UCSD-AML1 (cell line): ENCODE data around the gene B3GALT4.

Source experiments
- DNase-seq: peaks from one replicate; lab custom pipeline; 2025; ENCODE audit not compliant: unreplicated experiment; lab: John Stamatoyannopoulos, UW

The B3GALT4 gene

GRCh38 chr6:33313709-33314514, 37.0 kb downstream of the B3GALT4 start, which contains the start of gene TAPBP:
Gene TAPBP, minus strand, starts transcription at chr6:33314078. Its CDS starts 37 bp downstream, at chr6:33314041.
- DNase-seq: peak; percentile 67

GRCh38 chr6:33314515-33314942, 37.6 kb downstream of the B3GALT4 start:
- DNase-seq: peak; percentile 53

GRCh38 chr6:33314943-33315792, 38.2 kb downstream of the B3GALT4 start:
- DNase-seq: no peak

DNA sequence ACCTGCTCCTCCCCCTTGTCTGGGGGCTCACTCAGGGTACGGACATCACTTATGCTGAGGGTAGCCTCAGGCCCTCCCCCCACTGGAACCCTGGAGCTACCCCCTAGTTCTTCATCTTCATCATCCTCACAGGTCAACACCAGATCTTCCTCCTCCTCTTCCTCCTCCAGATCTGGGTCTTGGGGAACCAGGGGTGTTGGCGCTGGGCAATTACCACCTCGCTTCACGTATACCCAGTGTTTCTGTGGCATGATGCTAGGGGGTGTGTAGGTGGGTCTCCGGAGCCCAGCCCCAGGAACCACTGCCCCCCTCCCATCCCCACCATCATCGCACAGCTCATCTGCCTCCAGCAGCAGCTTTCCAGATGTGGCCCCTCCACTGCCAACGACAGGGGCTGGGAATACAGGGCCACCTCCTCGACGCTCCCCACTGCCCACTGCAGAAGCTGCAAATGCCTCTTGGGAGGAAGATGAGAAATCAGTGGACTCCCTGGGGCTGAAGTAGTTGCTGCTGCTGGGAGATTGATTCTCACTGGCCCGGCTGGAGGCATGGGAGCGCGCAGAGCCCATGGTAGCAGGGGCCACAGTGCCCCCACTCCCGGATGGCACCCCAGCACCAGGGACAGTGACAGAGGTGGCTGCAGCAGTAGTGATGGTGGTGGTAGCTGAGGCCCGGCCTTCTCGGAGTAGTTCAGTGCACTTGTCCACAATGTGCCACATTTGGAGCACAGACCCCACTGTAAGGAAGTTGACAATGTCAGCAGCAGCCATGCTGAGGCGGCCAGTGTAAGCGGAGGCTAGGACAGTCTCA, 39.1 kb downstream of the B3GALT4 start:
- DNase-seq: no peak

- DNase-seq: no peak
These were observed 39.9 kb downstream of the B3GALT4 start for GRCh38 chr6:33316603-33317418.

- no peak for DNase-seq
These were observed 40.4 kb downstream of the B3GALT4 start for GRCh38 chr6:33317419-33317668.

- peak; percentile 99 for DNase-seq
These were observed 40.9 kb downstream of the B3GALT4 start, which contains the start of gene ZBTB22 for GRCh38 chr6:33317669-33318425. Gene ZBTB22, minus strand, starts transcription at chr6:33317744. Its CDS starts 828 bp downstream, at chr6:33316916.

DNA sequence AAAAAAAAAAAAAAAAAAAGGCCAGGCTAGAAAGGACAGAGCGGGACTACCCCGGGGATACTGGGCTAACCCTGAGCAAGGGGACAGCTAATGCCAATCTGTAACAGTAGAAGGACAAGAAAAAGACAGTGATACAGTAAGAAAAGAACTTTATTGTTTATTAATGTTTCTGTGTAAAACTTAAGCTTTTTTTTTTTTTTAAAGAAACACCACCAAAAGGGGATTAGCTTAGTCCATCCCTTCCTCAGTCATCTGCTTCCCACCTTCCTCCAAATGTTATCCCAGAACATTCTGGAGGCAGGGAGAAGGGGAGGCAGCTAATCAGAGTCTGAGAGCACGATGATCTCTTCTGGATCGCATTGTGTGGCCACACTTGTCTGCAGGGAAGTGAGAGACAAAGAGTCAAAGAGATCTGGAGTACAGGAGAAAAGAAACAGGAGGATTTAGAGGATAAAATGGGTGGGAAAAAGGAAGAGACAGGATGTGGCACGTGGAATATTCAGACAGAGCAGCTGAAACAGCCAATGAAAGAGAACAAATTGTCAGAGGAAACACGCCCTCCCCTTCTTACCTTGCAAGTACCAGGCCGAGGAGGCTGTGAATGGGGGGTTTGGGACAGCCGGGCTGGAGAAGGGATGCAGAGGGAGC, 41.6 kb downstream of the B3GALT4 start:
- no peak for DNase-seq

GRCh38 chr6:33319939-33320314, 43.0 kb downstream of the B3GALT4 start:
- DNase-seq: no peak

GRCh38 chr6:33320315-33321181, 43.6 kb downstream of the B3GALT4 start:
- DNase-seq: no peak

DNA sequence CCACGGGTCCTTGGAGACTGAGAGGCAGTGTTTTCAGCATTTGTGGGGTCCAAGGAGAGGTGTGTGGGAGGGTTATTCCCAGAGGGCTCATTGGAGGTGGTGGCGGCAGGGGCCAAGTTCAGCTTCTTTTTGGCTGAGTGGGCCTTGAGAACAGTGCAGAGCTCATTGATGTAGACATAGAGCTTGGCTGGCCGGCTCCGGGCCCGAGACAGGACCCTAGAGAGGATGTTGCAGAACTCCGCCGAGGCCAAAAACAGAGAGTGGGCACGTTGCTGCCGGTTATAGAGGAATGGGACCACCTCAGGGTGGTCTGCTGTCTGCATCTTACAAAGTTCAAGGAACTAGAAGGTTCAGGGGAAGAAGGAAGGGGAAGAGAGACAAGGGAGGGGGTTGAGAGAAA, 44.3 kb downstream of the B3GALT4 start:
- DNase-seq: no peak

DNA sequence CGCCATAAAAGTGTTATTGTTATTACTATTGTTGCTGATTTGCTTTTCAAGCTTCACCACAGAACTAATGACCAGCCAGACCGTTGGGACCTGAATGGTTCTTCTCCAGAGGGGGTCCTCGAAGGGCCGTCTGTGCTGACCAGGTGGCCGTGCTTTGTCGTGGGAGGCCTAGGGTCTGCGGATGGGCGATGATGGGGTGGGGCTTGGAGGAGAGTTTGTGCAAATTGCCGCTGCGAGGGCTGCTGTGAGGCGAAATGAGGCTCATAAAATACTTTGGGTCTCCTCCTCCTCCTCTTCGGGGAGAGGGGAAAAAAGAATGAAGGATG, 46.7 kb downstream of the B3GALT4 start:
- no peak for DNase-seq

DNA sequence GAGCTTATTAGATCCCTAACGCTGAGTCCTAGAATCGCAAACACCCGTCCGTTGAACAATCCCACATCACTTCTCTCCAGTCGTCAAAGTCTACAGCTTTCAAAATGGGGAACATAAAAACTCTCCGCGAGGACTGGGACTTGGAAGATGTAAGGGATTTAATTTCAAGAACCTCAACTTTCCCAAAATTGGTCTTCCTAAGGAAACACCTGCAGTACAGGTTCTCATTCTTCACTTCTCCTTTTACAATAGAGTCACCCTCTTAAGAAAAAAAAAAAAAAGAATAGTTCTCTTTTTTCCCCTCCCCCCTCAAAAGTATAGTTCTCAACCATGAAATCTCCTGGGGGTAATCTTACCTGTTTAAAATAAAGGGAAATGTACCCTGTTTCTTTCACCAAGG, 47.2 kb downstream of the B3GALT4 start:
- DNase-seq: no peak
